Measurements from ENCODE around the gene RPS6KB1. TPM values are rescaled to one million over a fixed set of nuclear protein-coding genes. Genes with fewer than 3 reads are reported as not detected.

RPS6KB1 gene
- total and polyA plus RNA-seq, 9 of the 15 experiments (the other 6 are each of a cell fraction or from before 2014, with no cell fraction given), result 8.8 to 60.7 (median 35.1) TPM

DNA sequence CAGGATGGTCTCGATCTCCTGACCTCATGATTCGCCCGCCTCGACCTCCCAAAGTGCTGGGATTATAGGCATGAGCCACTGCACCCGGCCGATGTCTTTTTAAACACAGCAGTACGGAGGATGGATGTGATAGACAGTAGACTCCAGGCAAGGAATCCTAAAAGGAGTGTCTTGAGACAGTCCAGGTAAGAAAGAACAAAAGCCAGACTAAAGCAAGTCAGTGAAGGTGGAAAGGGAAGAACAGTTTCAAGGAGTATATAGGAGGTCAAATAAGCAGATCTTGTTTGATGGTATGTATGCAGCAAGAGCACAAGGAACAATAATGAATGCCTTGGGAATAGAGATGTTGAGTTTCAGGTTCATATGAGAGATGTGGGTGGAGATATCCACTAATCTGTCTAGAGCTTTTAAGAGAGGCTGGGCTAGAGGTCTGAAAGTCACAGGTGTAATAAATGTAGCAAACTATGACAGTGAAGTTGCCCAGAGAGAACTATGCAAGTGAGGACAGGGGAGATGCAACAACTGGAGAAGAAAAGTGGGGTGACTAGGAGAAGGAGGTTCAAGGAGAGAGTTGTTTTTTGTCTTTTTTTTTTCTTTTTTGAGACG lies 4.7 kb upstream of the RPS6KB1 start:
- 92% methylated on average over 2 of the region's 8 CpGs for WGBS (ENCODE audit: insufficient coverage, low coverage, missing lambda C conversion rate)
- no peak for DNase-seq (ENCODE audit: extremely low read depth in 1 of 4, low spot score in 3 of 4)
- intact Hi-C loops (cut with micrococcal nuclease) (no loop called here), in situ Hi-C loops (cut with MboI) (no loop called here)
- Histone ChIP-seq H3K9me3 (replicated peaks; ENCODE audit: control insufficient read depth, insufficient read depth, low read depth, low read length) (no peaks in the 10 kb centered on the region), H3K27me3 (ENCODE audit: control insufficient read depth in 2 of 2, insufficient read depth in 2 of 2, low read length in 2 of 2) (no peaks in the 10 kb centered on the region), H2AFZ (ENCODE audit: low read depth, low read length) (no peak overlapping the region), H3K36me3 (ENCODE audit: control insufficient read depth, insufficient read depth, low read length) (peaks cover 51% of the 10 kb centered on the region), H3K27ac (ENCODE audit: extremely low read depth, low read depth, low read length) (no peak overlapping the region), H4K20me1 (replicated peaks; ENCODE audit: control insufficient read depth, insufficient read depth, low read length) (no peaks in the 10 kb centered on the region), H3K4me2 (ENCODE audit: insufficient read depth, low read length) (no peak overlapping the region), H3K4me1 (replicated peaks in 1 of 2; ENCODE audit: control insufficient read depth in 2 of 2, insufficient read depth in 2 of 2, low read length in 2 of 2) (peaks cover 7 to 8% of the 10 kb centered on the region in 2 experiments; a peak in 4 of 5 replicates), H3K79me2 (ENCODE audit: control insufficient read depth, insufficient read depth, low read length) (peaks cover 34% of the 10 kb centered on the region), H3K9ac (ENCODE audit: insufficient read depth in 1 of 2, low read depth in 2 of 2, low read length in 2 of 2) (no peak overlapping the region), H3K9me1 (ENCODE audit: control insufficient read depth, insufficient read depth, low read length) (no peaks in the 10 kb centered on the region), H3K4me3 (no peak overlapping the region)
- BruUV-seq (replicated peaks), result no TSS peak
- ATAC-seq, result no peak
- ChIA-PET POLR2A (no interaction called here), CTCF (ENCODE audit: low intra/inter-chr PET ratio) (no interaction called here)
- FAIRE-seq, result no peak
- TF ChIP-seq BMI1 (IDR thresholded peaks at IDR 0.05; ENCODE audit: low read length) (no peak), NFATC3 (IDR thresholded peaks at IDR 0.05) (no peak), ARID4B (CRISPR knock-in tag; IDR thresholded peaks at IDR 0.05) (no peak), GABPB1 (CRISPR knock-in tag; IDR thresholded peaks at IDR 0.05) (no peak), ASH1L (IDR thresholded peaks at IDR 0.05; ENCODE audit: borderline replicate concordance, low read depth, partially characterized antibody) (no peak), NFYB (IDR thresholded peaks at IDR 0.05; ENCODE audit: extremely low read depth, insufficient read length) (no peak), GTF2A2 (tag; IDR thresholded peaks at IDR 0.05) (no peak), ZNF444 (CRISPR knock-in tag; IDR thresholded peaks at IDR 0.05) (no peak), KAT8 (IDR thresholded peaks at IDR 0.05; ENCODE audit: low read depth) (no peak), EWSR1 (IDR thresholded peaks at IDR 0.05; ENCODE audit: borderline replicate concordance, low read depth, partially characterized antibody) (peak; percentile 51)
- TF ChIP-seq, protein P1, sequence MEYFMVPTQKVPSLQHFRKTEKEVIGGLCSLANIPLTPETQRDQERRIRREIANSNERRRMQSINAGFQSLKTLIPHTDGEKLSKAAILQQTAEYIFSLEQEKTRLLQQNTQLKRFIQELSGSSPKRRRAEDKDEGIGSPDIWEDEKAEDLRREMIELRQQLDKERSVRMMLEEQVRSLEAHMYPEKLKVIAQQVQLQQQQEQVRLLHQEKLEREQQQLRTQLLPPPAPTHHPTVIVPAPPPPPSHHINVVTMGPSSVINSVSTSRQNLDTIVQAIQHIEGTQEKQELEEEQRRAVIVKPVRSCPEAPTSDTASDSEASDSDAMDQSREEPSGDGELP (CRISPR knock-in tag; IDR thresholded peaks at IDR 0.05; ENCODE audit: borderline replicate concordance), result no peak
- TF ChIP-seq, protein P2, sequence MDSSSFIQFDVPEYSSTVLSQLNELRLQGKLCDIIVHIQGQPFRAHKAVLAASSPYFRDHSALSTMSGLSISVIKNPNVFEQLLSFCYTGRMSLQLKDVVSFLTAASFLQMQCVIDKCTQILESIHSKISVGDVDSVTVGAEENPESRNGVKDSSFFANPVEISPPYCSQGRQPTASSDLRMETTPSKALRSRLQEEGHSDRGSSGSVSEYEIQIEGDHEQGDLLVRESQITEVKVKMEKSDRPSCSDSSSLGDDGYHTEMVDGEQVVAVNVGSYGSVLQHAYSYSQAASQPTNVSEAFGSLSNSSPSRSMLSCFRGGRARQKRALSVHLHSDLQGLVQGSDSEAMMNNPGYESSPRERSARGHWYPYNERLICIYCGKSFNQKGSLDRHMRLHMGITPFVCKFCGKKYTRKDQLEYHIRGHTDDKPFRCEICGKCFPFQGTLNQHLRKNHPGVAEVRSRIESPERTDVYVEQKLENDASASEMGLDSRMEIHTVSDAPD (CRISPR knock-in tag; IDR thresholded peaks at IDR 0.05), result no peak
